Measurements from ENCODE around the gene GFY. TPM values are rescaled to one million over a fixed set of nuclear protein-coding genes. Genes with fewer than 3 reads are reported as not detected.

Gene GFY
- polyA plus RNA-seq, 1 donor from 2014 or later: not detected

DNA sequence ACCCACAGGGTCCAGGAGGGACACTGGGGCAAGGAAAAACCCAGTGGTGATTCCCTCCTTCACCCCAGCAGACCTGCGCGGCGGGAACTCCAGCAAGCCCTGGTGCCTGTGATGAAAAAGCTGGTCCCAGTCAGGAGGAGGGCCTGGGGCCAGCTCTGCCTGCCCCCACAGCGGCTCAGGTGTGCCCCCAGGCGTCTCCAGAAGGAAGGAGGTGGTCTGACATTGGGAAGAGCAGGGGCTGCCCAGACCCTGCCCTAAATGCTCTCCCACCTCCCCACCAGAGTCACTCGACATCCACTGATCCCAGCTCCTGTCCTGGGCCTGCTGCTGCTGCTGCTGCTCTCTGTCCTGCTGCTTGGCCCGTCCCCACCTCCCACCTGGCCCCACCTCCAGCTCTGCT, 8.1 kb upstream of the GFY start:
- H3K4me2 ChIP-seq (ENCODE audit: low read length): no peak overlapping the region
- no peak overlapping the region for H3K4me3 ChIP-seq (ENCODE audit: low read length)
- peaks cover 27% of the 10 kb centered on the region for H3K27me3 ChIP-seq (ENCODE audit: insufficient read depth, low read depth, low read length)
- H3K27ac ChIP-seq (ENCODE audit: low read length): no peak overlapping the region
- H3K9me2 ChIP-seq (ENCODE audit: insufficient read depth, low read length): no peaks in the 10 kb centered on the region
- no peaks in the 10 kb centered on the region for H3K9me3 ChIP-seq (ENCODE audit: low read length)
- TF ChIP-seq POLR2AphosphoS5 (IDR thresholded peaks at IDR 0.05) (no peak), RAD21 (conservative IDR thresholded peaks at IDR 0.05) (no peak), SMC3 (conservative IDR thresholded peaks at IDR 0.05; ENCODE audit: poor library complexity) (no peak), MXI1 (conservative IDR thresholded peaks at IDR 0.05; ENCODE audit: poor library complexity, severe bottlenecking) (no peak), EP300 (conservative IDR thresholded peaks at IDR 0.05; ENCODE audit: poor library complexity, severe bottlenecking) (no peak)
- TF ChIP-seq, protein P1, sequence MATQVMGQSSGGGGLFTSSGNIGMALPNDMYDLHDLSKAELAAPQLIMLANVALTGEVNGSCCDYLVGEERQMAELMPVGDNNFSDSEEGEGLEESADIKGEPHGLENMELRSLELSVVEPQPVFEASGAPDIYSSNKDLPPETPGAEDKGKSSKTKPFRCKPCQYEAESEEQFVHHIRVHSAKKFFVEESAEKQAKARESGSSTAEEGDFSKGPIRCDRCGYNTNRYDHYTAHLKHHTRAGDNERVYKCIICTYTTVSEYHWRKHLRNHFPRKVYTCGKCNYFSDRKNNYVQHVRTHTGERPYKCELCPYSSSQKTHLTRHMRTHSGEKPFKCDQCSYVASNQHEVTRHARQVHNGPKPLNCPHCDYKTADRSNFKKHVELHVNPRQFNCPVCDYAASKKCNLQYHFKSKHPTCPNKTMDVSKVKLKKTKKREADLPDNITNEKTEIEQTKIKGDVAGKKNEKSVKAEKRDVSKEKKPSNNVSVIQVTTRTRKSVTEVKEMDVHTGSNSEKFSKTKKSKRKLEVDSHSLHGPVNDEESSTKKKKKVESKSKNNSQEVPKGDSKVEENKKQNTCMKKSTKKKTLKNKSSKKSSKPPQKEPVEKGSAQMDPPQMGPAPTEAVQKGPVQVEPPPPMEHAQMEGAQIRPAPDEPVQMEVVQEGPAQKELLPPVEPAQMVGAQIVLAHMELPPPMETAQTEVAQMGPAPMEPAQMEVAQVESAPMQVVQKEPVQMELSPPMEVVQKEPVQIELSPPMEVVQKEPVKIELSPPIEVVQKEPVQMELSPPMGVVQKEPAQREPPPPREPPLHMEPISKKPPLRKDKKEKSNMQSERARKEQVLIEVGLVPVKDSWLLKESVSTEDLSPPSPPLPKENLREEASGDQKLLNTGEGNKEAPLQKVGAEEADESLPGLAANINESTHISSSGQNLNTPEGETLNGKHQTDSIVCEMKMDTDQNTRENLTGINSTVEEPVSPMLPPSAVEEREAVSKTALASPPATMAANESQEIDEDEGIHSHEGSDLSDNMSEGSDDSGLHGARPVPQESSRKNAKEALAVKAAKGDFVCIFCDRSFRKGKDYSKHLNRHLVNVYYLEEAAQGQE (IDR thresholded peaks at IDR 0.05; ENCODE audit: borderline replicate concordance): no peak
- no peak overlapping the region for H2AFZ ChIP-seq (ENCODE audit: low read depth, low read length)
- no peaks in the 10 kb centered on the region for H4K20me1 ChIP-seq (ENCODE audit: insufficient read depth)
- no peaks in the 10 kb centered on the region for H3F3A ChIP-seq (ENCODE audit: insufficient read depth, low read length, poor library complexity, severe bottlenecking)
- H3K9ac ChIP-seq (ENCODE audit: low read length): no peak overlapping the region
- no peaks in the 10 kb centered on the region for H3K79me2 ChIP-seq (replicated peaks; ENCODE audit: insufficient read depth, low read length)
- H3K36me3 ChIP-seq (ENCODE audit: insufficient read depth, low read length): no peaks in the 10 kb centered on the region

DNA sequence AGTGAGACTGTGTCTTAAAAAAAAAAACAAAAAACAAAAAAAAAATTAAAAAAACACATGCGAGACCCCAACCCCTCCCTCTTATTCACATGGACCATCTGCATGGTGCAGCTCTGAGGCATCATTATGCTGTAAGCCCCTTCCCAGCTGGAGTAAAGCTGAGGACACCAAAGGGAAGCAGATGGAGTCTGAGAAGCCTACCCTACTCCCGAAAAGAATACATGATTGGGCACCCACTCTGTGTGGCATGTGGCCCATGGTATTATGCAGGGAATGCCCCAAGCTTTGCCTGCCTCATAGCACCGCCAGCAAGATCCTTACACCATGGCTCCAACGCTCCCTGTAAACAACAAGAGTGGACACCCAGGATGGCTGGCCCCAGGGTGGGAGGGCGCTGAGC, 6.7 kb upstream of the GFY start:
- H3K9ac ChIP-seq (ENCODE audit: low read length): no peak overlapping the region
- H2AFZ ChIP-seq (ENCODE audit: low read depth, low read length): no peak overlapping the region
- H3K27me3 ChIP-seq (ENCODE audit: insufficient read depth, low read depth, low read length): peaks cover 41% of the 10 kb centered on the region
- H3K27ac ChIP-seq (ENCODE audit: low read length): no peak overlapping the region
- H3K9me2 ChIP-seq (ENCODE audit: insufficient read depth, low read length): no peaks in the 10 kb centered on the region
- no peak overlapping the region for H3K4me2 ChIP-seq (ENCODE audit: low read length)
- H3F3A ChIP-seq (ENCODE audit: insufficient read depth, low read length, poor library complexity, severe bottlenecking): no peaks in the 10 kb centered on the region
- H3K9me3 ChIP-seq (ENCODE audit: low read length): no peaks in the 10 kb centered on the region
- no peak overlapping the region for H3K4me3 ChIP-seq (ENCODE audit: low read length)
- TF ChIP-seq SMC3 (conservative IDR thresholded peaks at IDR 0.05; ENCODE audit: poor library complexity) (no peak), EP300 (conservative IDR thresholded peaks at IDR 0.05; ENCODE audit: poor library complexity, severe bottlenecking) (no peak), TAF1 (IDR thresholded peaks at IDR 0.05; ENCODE audit: low read depth) (no peak), EZH2 (IDR thresholded peaks at IDR 0.05; ENCODE audit: borderline replicate concordance, insufficient read depth, low read length, poor library complexity, severe bottlenecking) (no peak), MXI1 (conservative IDR thresholded peaks at IDR 0.05; ENCODE audit: poor library complexity, severe bottlenecking) (no peak), POLR2AphosphoS5 (IDR thresholded peaks at IDR 0.05) (no peak), RAD21 (conservative IDR thresholded peaks at IDR 0.05) (no peak)
- TF ChIP-seq, protein P2, sequence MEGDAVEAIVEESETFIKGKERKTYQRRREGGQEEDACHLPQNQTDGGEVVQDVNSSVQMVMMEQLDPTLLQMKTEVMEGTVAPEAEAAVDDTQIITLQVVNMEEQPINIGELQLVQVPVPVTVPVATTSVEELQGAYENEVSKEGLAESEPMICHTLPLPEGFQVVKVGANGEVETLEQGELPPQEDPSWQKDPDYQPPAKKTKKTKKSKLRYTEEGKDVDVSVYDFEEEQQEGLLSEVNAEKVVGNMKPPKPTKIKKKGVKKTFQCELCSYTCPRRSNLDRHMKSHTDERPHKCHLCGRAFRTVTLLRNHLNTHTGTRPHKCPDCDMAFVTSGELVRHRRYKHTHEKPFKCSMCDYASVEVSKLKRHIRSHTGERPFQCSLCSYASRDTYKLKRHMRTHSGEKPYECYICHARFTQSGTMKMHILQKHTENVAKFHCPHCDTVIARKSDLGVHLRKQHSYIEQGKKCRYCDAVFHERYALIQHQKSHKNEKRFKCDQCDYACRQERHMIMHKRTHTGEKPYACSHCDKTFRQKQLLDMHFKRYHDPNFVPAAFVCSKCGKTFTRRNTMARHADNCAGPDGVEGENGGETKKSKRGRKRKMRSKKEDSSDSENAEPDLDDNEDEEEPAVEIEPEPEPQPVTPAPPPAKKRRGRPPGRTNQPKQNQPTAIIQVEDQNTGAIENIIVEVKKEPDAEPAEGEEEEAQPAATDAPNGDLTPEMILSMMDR (IDR thresholded peaks at IDR 0.05; ENCODE audit: poor library complexity, severe bottlenecking): no peak
- TF ChIP-seq, protein P1 (IDR thresholded peaks at IDR 0.05; ENCODE audit: borderline replicate concordance): no peak
- H3K36me3 ChIP-seq (ENCODE audit: insufficient read depth, low read length): no peaks in the 10 kb centered on the region
- no peaks in the 10 kb centered on the region for H3K79me2 ChIP-seq (replicated peaks; ENCODE audit: insufficient read depth, low read length)
- no peaks in the 10 kb centered on the region for H4K20me1 ChIP-seq (ENCODE audit: insufficient read depth)
